ENCODE data around the gene PTDSS2.
"Not testable (repeated sequence)": the region's sequence is repeated elsewhere in the genome, so short reads cannot be mapped to it uniquely, and the experiment has no call there.

The PTDSS2 gene

GRCh38 chr11:433641-434040 lies 16.4 kb upstream of the PTDSS2 start:
- DNase-seq: no peak

- no peak for DNase-seq
These were observed 15.6 kb upstream of the PTDSS2 start for GRCh38 chr11:434496-434895.

GRCh38 chr11:434999-435740 lies 14.9 kb upstream of the PTDSS2 start:
- not testable (repeated sequence) for DNase-seq

GRCh38 chr11:437228-437870 lies 12.7 kb upstream of the PTDSS2 start:
- DNase-seq: no peak

GRCh38 chr11:438101-438844 lies 11.8 kb upstream of the PTDSS2 start:
- no peak for DNase-seq

GRCh38 chr11:439315-440064 lies 10.6 kb upstream of the PTDSS2 start:
- no peak for DNase-seq

GRCh38 chr11:440065-441042 lies 9.7 kb upstream of the PTDSS2 start:
- DNase-seq: no peak

GRCh38 chr11:441043-441417 lies 9.0 kb upstream of the PTDSS2 start:
- DNase-seq: no peak

GRCh38 chr11:441418-442274 lies 8.4 kb upstream of the PTDSS2 start, which contains the start of gene ANO9:
TSS of gene ANO9 (minus strand) at chr11:442011. CDS start at chr11:441926, 85 bp downstream.
- no peak for DNase-seq

- DNase-seq: no peak
These were observed 7.4 kb upstream of the PTDSS2 start for GRCh38 chr11:442611-443081.

- no peak for DNase-seq
These were observed 6.4 kb upstream of the PTDSS2 start for GRCh38 chr11:443542-444199.

- DNase-seq: peak; percentile 15
These were observed 5.5 kb upstream of the PTDSS2 start for GRCh38 chr11:444396-445144.

GRCh38 chr11:445765-446588 lies 4.1 kb upstream of the PTDSS2 start:
- no peak for DNase-seq

- DNase-seq: no peak
These were observed 3.2 kb upstream of the PTDSS2 start for GRCh38 chr11:446891-447290.

GRCh38 chr11:447923-448731 lies 2.0 kb upstream of the PTDSS2 start:
- peak; percentile 94 for DNase-seq

- peak; percentile 16 for DNase-seq
These were observed 851 bp downstream of the PTDSS2 start for GRCh38 chr11:450809-451451.

- no peak for DNase-seq
These were observed 1.7 kb downstream of the PTDSS2 start for GRCh38 chr11:451738-452137.

All from NCI-H1092 (cell line).